HG02840 (cell line): ENCODE data around the gene PRKAR1A.

Experiments used
- ATAC-seq: cut with Tn5 transposase; IDR thresholded peaks from one replicate; pipeline ENCODE4 v1.9.1; 2021; ENCODE audit warnings: mild to moderate bottlenecking, moderate library complexity, moderate number of reproducible peaks; ENCODE audit not compliant: unreplicated experiment, low FRiP score

PRKAR1A gene

GRCh38 chr17:68596411-68596945, 84.2 kb downstream of the PRKAR1A start:
- no peak for ATAC-seq

GRCh38 chr17:68598074-68598473, 85.8 kb downstream of the PRKAR1A start:
- ATAC-seq: no peak

GRCh38 chr17:68598545-68598961, 86.3 kb downstream of the PRKAR1A start:
- no peak for ATAC-seq

GRCh38 chr17:68599091-68599490, 86.9 kb downstream of the PRKAR1A start:
- ATAC-seq: no peak

GRCh38 chr17:68599552-68600066, 87.4 kb downstream of the PRKAR1A start:
- ATAC-seq: no peak

- ATAC-seq: no peak
Observed at GRCh38 chr17:68600067-68600930, 88.1 kb downstream of the PRKAR1A start.
